HG02798 (cell line): Measurements from ENCODE around the gene TSNAXIP1.

Experiments used
- ATAC-seq: cut with Tn5 transposase; IDR thresholded peaks from one replicate; pipeline ENCODE4 v1.9.1; 2021; ENCODE audit warnings: mild to moderate bottlenecking; ENCODE audit not compliant: unreplicated experiment, poor library complexity

The TSNAXIP1 gene

GRCh38 chr16:67782567-67783352 is 23.9 kb upstream of the TSNAXIP1 start:
- ATAC-seq, result no peak

GRCh38 chr16:67783353-67783725 is 23.4 kb upstream of the TSNAXIP1 start:
- ATAC-seq, result no peak

GRCh38 chr16:67786491-67786890 is 20.2 kb upstream of the TSNAXIP1 start:
- no peak for ATAC-seq

DNA sequence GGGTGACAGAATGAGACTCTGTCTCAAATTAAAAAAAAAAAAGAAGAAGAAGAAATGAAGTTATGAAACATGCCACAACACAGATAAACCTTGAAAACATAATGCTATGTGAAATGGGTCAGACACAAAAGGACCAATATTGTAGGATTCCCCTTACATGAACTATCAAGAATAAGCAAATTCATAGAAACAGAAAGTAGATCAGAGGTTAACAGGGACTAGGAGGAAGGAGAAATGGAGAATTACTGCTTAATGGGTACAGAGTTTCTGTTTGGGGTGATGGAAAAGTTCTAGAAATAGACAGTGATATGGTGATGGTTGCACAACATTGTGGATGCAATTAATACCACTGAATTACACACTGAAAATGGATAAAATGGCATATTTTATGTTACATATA is 16.6 kb upstream of the TSNAXIP1 start:
- ATAC-seq, result no peak

- ATAC-seq, result no peak
These were observed 10.5 kb upstream of the TSNAXIP1 start for GRCh38 chr16:67796099-67796718.

DNA sequence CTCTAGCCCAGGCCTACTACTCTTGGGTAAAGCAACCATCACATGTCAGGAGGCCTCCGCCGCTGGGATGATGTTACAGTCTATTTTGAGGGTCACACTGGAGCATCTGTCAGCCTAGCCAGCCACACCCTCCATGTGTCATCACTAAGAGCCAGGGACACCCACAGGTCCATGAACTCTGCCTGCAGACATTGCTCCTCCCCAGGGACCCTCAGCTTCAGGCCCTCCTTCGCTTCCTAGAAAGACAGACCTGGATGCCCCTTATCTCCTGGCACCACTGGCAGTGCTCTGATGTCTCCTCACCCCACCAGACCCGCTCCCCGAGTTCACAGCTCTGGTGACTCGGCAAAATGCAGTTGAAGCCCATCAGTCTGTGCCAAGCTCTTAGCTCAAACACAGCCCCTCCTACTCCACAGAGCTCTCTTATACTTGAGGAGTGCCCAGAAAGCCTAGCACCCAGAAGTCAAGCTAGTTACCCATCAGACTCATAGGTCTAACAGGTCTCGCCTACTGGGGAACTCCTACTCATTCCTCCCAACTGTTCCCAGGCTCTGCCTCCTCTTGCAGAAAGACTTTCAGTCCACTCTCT is 6.3 kb upstream of the TSNAXIP1 start:
- ATAC-seq, result no peak

- ATAC-seq, result no peak
These were observed 5.4 kb upstream of the TSNAXIP1 start for GRCh38 chr16:67801241-67801640.

DNA sequence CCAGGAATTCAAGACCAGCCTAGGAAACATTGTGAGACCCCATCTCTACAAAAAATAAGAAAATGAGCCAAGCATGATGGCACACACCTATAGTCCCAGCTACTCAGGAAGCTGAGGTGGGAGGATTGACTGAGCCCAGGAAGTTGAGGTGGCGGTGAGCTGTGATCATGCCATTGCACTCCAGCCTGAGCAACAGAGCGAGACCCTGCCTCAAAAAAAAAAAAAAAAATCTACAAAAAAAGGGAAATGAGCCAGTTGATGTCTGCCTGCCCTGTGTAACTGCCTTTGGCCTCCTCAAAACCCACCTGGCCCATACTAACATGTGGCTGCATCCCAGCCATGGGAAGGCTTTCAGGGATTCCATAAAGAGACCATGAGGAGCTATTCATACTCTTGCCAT is 4.8 kb upstream of the TSNAXIP1 start:
- no peak for ATAC-seq

- no peak for ATAC-seq
These were observed 2.8 kb upstream of the TSNAXIP1 start for GRCh38 chr16:67803894-67804293.

DNA sequence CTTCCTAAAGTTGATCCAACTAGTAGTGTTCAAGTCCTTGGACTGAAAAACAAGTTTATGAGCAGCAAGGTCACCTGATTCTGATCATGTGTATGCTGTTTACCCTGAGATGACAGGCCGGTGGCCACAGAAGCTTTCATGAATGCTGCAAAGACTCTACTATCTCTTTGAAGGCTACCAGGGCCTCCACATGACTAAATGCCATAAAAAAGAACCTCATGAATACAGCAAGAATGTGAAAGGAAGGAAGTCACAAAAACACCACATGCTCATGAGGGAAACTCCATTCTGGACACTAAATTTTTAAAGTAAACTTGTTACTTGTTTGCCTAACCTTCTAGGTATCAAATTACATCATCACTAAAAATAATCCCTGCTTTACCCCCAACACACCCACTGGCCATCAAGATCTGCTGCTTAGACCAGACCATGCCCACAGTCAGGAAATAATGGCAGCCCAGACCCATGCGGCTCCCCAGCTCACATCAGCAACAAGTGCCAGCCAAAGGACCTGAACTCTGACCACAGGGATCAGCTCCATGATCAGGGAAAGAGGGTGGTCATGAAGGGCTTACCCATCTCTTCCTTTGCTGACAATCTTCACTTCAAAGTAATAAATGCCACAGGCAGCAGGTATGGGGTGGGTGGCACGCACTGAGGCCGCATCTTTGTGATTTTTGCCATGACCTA is 1.7 kb upstream of the TSNAXIP1 start:
- no peak for ATAC-seq

- ATAC-seq, result no peak
These were observed 816 bp upstream of the TSNAXIP1 start for GRCh38 chr16:67805718-67806427.

GRCh38 chr16:67807148-67807682 is 526 bp downstream of the TSNAXIP1 start:
- ATAC-seq, result no peak

GRCh38 chr16:67811899-67812298 is 5.2 kb downstream of the TSNAXIP1 start:
- ATAC-seq, result no peak

DNA sequence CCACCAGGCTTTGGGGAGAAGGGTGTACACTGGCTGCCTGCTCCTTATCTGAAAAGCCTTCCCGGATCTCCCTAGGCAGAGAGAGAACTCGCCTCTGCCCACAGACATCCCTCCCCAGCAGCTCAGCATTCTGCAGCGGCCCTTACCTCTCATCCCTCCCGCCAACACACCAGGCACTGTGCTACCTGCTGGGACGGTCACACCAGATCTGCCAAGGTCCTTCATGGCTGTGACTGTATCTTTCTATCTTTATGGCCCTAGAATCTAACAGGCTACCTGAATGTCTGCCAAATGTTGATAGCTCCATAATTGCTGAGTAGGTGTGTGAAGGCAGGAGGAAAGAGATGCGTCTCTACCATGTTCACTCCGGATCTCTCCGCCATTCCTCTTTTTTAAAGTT is 7.9 kb downstream of the TSNAXIP1 start:
- no peak for ATAC-seq

GRCh38 chr16:67820608-67821259 is 14.0 kb downstream of the TSNAXIP1 start:
- no peak for ATAC-seq

DNA sequence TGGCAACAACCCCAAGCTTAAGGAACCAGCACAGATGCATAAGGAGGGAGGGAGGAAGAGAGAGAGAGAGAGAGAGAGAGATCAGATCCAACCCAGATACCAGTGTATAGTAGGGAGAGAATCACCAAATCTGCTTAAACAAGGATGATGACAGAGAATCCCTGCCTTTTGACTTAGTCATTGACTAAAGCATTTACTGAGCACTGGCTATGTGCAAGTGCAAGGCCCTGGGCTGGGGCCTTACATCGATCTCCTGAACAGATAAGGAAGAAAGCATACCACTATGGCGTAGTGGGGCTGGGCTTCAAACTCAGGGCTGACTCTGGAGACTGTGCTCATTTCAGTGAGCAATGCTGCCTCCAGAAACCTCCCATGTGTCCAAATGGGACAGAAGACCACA is 15.8 kb downstream of the TSNAXIP1 start:
- ATAC-seq, result no peak

DNA sequence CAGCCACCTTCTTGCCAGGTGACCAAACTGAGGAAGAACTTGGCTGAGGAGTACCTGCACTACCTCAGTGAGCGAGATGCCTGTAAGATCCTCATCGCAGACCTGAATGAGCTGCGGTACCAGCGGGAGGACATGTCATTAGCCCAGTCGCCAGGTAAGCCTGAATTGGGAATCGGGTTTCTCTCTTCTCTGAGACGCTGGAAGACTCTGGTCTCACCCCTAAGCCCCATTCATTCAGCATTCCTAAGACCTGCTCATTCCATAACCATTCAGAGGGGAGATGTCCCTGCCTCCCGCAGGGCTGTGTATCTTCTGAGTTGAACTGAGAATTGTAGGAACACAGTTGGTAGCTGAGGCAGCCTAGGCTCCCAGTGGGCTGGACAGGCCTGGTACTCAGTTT is 18.4 kb downstream of the TSNAXIP1 start:
- no peak for ATAC-seq

DNA sequence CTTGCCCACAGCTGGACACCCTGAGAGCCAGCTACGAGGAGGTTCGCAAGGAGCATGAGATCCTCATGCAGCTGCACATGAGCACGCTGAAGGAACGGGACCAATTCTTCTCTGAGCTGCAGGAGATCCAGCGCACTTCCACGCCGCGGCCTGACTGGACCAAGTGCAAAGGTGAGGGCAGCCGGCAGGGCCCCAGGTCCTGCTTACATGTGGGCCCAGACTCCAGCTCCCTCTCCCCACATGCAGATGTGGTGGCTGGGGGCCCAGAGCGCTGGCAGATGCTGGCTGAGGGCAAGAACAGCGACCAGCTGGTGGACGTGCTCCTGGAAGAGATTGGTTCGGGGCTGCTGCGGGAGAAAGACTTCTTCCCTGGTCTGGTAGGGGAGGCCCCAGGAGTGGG is 19.2 kb downstream of the TSNAXIP1 start:
- no peak for ATAC-seq

GRCh38 chr16:67828651-67829050 is 22.0 kb downstream of the TSNAXIP1 start:
- no peak for ATAC-seq

DNA sequence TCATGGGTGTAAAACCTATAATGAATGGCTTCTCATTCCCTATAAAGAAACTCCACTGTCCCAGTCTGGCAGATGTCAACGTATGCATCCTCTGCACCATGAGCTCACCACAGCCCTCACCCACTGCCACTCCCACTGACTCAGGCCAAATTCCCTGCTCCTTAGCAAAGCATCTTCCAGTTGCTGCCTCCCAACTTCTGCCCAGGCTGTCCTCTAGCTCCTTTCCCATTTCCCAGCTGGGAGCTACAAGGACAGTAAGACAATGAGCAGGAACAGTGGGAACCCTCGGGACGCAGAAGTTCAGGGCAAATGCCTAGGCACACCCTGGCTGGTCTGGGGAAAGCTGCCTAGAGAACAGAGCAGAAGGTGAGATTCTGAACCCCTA is 26.3 kb downstream of the TSNAXIP1 start:
- no peak for ATAC-seq
